Measurements from ENCODE around the gene ZNF367.

The ZNF367 gene

DNA sequence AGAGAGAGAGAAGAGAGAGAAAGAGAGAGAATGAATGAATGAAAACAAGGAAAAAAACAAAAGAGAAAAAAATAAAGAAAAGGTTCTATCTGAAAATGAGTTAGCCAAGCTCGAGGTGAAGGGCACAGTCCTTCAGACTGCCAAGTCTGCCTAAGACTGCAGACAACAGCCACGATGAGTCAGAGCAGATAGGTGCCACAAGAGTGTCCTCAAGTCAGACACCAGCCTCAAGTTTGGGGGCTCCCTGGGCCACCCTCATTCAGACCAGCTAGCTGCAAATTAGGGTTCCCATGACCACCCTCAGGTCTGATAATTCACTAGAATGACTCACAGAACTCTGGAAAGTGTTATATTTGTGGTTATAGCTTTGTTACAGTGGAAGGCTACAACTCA is 17.9 kb upstream of the ZNF367 start:
- DNase-seq = peak in 1 of 2 donors; percentile 10

- DNase-seq = no peak
Measured at GRCh38 chr9:96435345-96435744, 17.2 kb upstream of the ZNF367 start.

GRCh38 chr9:96430377-96430776 is 12.2 kb upstream of the ZNF367 start:
- DNase-seq = no peak

- DNase-seq = no peak
Measured at GRCh38 chr9:96429732-96430131, 11.6 kb upstream of the ZNF367 start.

DNA sequence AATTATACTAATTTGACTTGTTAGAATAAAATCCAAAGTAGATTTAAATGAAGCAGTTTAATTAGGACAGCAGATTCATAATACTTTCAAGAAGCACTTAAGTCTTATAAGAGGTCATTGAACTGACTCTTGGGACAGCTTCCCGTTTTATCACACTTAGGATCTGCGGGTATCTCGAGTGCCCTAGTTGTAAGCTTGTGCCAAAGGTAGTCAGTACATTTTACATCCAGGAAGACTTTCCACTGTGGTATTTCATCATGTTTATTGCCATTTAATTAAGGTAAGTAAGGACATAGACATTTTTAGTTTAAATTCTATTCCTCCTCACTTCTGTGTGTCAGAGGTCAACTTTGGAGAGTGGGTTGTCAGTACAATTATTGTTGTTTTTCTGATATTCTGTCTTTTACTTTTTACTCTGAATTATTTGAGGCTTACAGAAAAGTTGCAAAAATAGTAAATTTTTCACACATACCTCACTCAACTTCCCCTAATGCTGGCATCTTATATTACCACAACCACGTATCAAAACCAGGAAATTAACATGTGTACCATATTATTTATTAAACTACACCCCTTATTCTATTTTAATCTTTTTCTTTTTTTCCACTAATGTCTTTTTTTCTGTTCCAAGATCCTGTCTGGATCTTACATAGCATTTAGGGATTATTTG is 7.5 kb upstream of the ZNF367 start:
- peak in 1 of 2 donors; percentile 20 for DNase-seq

DNA sequence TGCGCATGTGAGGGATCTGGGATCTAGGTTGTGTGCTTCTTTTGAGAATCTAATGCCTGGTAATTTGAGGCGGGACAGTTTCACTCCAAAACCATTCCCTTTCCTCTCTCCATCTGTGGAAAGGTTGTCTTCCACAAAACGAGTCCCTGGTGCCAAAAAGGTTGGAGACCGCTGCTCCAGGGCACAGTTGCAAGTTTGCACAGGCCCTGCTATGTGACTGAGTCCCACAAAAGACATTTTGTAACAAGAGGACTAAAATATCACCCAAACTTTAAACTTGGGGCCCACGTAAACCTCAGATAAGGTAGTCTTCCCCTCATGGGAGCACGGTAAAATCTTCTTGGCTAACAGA is 5.8 kb upstream of the ZNF367 start:
- DNase-seq = no peak

DNA sequence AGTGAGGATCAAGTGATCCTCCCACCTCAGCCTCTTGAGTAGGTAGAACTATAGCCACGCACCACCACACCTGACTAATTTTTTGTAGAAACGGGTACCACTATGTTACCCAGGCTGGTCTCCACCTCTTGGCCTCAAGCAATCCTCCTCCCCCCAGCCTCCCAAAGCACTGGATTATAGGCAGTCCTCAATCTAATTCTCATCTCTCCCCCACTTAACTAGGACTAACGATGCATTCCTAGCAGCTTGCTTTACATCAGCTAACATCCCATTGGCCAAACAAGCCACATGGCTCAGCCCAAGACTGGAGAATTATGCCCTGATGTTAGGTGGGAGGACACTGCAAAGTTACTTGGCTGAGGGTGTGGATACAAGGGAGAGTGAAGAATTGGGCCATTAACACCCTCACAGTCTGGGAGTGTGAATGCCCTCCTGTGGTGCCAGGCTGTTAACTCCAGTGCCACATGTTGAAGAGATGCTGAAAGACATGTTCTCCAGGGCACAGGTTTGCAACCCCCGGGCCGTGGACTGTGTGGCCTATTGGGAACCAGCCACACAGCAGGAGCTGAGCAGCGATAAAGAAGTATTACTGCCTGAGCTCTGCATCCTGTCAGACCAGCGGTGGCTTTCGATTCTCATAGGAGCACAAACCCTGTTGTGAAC is 5.3 kb upstream of the ZNF367 start:
- DNase-seq = no peak

GRCh38 chr9:96420468-96421219 is 2.5 kb upstream of the ZNF367 start:
- peak; percentile 21 to 41 for DNase-seq

DNA sequence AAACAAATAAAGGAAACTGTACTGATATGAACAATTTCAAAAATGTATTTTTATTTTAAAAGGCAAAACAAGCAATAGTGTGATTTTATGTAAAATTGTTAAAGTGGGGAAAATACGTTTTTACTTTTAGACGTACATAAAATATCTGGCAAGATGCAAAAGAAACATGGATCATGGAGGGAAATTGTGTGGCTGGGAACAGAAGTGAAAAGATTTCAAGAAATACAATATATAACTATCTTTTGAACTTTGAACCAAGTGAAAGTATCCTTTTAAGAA is 1.5 kb upstream of the ZNF367 start:
- no peak for DNase-seq

GRCh38 chr9:96418920-96419690 is 935 bp upstream of the ZNF367 start:
- DNase-seq = peak; percentile 61 to 66

DNA sequence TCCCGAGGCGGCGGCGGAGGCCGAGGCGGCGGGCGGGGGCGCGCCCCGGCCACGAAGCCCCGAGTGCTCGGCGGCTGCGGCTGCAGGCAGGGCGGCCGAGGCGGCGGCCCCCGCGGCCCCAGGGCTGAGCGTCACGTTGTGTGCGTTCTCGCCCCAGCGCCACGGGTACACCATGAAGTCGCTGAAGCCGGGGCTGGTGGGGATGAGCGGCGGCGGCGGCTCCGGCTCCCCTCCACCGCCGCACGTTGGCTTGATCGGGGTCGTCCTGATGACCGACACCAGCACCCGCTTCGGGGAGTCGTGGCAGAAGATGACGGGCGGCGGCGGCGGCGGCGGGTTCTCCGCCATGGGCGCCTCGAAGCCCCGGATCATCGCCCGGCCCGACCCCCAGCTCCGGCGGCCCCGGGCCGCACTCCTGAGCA is 498 bp downstream of the ZNF367 start:
- DNase-seq = no peak

- peak; percentile 88 to 91 for DNase-seq
Measured at GRCh38 chr9:96417051-96417586, 1.1 kb downstream of the ZNF367 start.

- peak; percentile 13 to 27 for DNase-seq
Measured at GRCh38 chr9:96413302-96414221, 4.6 kb downstream of the ZNF367 start.

GRCh38 chr9:96412174-96412913 is 5.8 kb downstream of the ZNF367 start:
- no peak for DNase-seq

GRCh38 chr9:96411129-96411838 is 6.9 kb downstream of the ZNF367 start:
- DNase-seq = no peak

DNA sequence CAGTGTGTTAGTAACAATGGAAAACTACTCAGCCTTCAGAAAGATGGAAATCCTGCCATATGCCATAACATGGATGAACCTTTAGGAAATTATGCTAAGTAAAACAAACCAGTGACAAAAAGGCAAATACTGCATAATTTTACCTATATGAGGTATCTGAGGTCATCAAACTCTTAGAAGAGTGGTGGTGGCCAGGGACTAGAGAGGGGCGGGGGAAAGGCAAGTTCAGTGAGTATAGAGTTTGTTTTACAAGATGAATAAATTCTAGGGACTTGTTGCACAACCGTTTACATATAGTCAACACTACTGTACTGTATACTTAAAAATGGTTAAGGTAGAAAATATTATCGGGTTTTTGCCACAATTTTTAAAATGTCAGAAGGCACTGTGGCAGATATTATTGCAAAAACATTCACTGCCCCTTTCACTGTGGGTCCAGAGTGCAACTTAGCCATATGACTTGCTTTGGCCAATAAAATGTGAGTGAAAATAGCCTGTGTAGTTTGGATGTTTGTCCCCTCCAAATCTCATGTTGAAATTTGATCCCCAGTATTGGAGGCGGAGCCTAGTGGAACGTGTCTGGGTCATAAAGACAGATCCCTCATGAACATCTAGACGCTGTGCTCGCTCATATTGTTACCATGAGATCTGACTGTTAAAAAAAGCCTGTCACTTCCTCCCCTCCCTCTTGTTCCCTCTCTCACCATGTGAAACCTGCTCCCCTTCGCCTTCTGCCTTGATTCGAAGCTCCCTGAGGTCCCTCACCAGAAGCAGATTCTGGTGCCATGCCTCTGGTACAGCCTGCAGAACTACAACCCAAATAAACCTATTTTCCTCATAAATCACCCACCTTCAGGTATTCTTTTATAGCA is 9.5 kb downstream of the ZNF367 start:
- DNase-seq = no peak

GRCh38 chr9:96400132-96400910 is 17.8 kb downstream of the ZNF367 start:
- DNase-seq = no peak

- no peak for DNase-seq
Measured at GRCh38 chr9:96399325-96399633, 18.9 kb downstream of the ZNF367 start.
